ENCODE results near the gene NHERF1. TPM values are rescaled to one million over a fixed set of nuclear protein-coding genes. Genes with fewer than 3 reads are reported as not detected.

NHERF1 gene
- total RNA-seq, 1 donor: 62.9 TPM

DNA sequence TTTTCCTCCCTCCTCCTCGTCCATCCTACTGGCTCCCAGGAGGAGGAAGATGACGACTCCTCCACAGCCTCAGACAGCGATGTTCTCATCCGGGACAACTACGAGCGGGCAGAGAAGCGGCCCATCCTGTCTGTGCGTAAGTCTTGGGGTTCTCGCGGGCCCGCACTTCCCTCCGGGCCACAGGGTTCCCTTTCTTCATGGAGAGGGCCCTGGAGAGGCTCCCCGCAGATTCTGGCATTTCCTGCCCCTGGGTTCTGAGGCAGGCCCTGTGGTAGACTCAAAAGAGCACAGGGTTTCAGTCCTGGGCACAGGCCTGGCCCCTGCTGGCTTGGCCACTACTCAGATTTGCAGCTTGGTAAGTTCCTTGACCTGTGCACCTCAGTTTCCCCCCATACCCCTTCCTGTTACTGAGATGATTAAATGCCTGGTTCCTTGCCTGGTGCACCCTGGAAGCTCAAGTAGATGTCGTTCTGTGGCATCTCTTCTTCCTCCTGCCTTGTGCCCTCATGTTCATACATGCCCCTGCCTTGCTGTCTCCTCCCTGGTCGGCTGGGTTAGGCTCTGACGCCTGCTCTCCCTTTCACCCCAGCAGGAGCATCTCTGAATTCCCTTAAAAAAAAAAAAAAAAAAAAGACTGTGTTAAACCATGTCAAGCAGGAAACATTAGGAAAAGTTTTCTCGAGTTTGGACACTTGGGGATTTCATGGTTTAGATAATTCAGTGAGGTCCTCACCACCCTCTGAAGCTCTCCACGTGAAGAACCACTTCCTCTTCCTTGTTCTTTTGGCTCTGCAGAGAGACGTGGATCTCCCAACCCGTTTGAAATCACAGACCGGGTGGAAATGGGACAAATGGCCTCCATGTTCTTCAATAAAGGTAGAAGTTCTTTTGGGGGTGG lies 42.0 kb downstream of the NHERF1 start:
- Histone ChIP-seq H3K4me3 (ENCODE audit: low read length) (no peak overlapping the region), H3K4me1 (ENCODE audit: insufficient read depth, low read length) (peaks cover 44% of the 10 kb centered on the region), H3K27me3 (ENCODE audit: insufficient read depth, low read length) (no peaks in the 10 kb centered on the region)

DNA sequence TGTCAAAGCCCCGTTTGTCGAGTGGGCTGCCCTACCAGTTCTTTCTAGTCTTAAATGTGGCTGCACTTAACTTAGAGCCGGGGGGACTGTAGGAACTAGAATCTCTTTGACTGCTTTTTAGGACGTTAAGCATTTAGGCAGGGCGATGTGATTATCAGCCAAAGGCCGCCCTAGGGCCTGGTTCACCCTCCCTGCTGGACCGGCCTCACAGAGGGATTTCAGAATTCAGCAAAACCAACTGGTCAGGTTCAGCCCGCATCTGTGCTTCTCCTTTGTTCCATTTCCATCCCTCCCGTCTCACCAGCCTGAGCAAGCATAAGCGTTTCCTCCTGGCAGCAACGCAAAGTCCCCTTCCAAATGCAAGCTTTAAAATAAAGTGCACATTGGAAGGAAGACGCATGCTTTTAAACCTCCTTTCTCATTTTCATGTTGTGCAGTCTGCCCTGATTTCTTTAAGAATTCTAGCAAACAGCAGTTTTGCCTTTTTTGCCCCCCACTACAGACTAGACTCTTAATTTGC lies 44.2 kb downstream of the NHERF1 start:
- Histone ChIP-seq H3K27me3 (ENCODE audit: insufficient read depth, low read length) (no peaks in the 10 kb centered on the region), H3K9me3 (ENCODE audit: low read depth, low read length) (no peaks in the 10 kb centered on the region), H3K4me3 (ENCODE audit: low read length) (no peak overlapping the region), H3K4me1 (ENCODE audit: insufficient read depth, low read length) (peaks cover 23% of the 10 kb centered on the region)

More for the DNA sequence above, 42.0 kb downstream of the NHERF1 start:
- H3K9me3 ChIP-seq (ENCODE audit: low read depth, low read length): no peaks in the 10 kb centered on the region

DNA sequence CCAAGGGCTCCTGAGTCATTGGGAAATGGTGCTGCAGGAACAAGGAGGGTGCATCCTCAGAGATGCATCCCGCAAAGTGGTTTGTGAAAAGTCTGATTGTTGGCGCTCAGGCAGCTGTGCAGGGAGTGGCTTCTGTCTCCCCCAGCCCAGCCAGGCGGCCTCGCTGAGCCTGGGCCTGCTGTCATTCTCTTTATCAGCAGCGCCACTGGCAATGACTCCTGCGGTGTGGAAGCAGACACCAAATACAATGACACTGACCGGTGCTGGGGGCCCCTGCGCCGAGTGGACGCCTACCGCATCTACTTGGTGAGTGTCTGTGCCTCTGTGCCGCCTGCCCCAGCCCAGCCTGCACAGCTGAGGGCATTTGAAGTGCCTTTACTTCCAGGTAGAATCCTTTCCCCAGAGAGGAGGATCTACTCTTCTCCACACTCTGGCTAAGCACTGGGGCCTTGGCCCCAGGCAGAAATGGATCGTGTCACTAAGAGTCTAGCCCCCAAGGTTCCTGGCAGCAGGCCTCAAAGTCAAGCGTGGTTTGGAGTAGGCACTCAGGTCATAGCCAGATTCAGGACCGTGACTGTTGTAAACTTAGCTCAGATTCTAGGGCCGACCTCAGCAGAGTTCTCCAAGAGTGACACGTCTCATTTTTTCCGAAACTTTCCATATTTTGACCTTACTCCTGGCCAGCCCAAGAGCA lies 47.0 kb downstream of the NHERF1 start:
- Histone ChIP-seq H3K27me3 (ENCODE audit: insufficient read depth, low read length) (no peaks in the 10 kb centered on the region), H3K4me1 (ENCODE audit: insufficient read depth, low read length) (peaks cover 12% of the 10 kb centered on the region), H3K4me3 (ENCODE audit: low read length) (no peak overlapping the region), H3K9me3 (ENCODE audit: low read depth, low read length) (no peaks in the 10 kb centered on the region)

DNA sequence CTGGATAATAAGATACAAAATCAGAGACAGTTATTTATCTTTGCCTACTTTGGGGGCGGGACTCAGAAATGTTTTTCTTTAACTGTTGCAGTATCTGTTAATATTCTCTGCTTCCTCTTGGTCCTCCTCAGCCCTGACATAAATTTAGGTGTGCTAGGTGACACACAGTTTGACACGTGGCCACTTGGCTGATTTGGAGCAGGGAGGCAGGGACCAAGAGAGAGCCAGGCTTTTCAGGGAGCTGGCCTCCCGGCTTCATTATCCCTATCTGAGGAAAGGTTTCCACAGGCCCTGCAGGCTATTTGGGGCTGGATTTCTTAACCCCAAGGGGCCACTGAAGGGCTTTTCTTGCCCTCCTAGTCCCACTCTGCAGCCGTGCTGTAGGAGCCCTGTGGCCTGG lies 47.8 kb downstream of the NHERF1 start:
- no peaks in the 10 kb centered on the region for H3K9me3 ChIP-seq (ENCODE audit: low read depth, low read length)
- H3K4me1 ChIP-seq (ENCODE audit: insufficient read depth, low read length): peaks cover 4% of the 10 kb centered on the region
- H3K27me3 ChIP-seq (ENCODE audit: insufficient read depth, low read length): no peaks in the 10 kb centered on the region

DNA sequence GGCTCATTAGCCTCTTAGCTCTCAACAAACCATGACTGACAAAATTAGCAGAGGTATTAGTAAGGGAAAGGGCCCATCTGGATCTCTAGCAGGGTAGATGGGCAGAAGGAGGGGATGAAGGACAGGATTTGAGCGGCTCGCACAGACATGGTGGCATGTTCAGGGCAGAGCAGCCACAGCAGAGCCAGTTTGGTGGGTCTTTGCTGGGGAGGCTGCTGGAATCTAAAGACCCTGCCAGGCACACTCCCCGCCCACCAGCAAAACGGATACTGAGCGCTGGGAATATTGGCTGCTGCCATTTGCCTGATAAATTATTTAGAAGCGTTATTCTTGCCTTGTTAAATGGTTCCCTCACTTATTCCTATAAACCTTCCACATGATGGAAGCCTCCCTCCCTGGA lies 48.4 kb downstream of the NHERF1 start:
- H3K4me3 ChIP-seq (ENCODE audit: low read length): no peak overlapping the region
- H3K4me1 ChIP-seq (ENCODE audit: insufficient read depth, low read length): no peaks in the 10 kb centered on the region
- no peaks in the 10 kb centered on the region for H3K9me3 ChIP-seq (ENCODE audit: low read depth, low read length)
- no peaks in the 10 kb centered on the region for H3K27me3 ChIP-seq (ENCODE audit: insufficient read depth, low read length)

More for the DNA sequence above, 47.8 kb downstream of the NHERF1 start:
- H3K4me3 ChIP-seq (ENCODE audit: low read length): no peak overlapping the region

DNA sequence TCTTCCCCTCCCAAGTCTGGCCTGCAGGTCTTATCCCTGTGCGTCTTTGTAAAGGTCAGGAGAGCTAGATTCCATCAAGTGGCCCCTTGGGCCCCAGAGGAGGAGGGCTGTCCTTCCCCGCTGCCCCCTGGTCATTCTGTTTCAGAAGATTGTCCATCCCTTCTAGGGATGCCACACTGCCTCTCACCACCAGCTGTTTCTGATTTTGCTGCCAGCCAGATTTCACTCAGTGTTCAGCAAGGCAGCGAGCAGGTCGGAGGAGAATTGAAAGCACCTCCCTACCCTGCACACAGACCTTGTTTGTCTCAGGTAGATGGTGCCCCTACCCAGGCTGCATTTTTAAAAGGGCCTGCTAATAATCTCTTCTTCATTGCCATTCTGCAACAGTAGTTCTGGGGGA lies 49.4 kb downstream of the NHERF1 start:
- no peaks in the 10 kb centered on the region for H3K9me3 ChIP-seq (ENCODE audit: low read depth, low read length)
- no peak overlapping the region for H3K4me3 ChIP-seq (ENCODE audit: low read length)
- H3K27me3 ChIP-seq (ENCODE audit: insufficient read depth, low read length): no peaks in the 10 kb centered on the region
- H3K4me1 ChIP-seq (ENCODE audit: insufficient read depth, low read length): no peaks in the 10 kb centered on the region

DNA sequence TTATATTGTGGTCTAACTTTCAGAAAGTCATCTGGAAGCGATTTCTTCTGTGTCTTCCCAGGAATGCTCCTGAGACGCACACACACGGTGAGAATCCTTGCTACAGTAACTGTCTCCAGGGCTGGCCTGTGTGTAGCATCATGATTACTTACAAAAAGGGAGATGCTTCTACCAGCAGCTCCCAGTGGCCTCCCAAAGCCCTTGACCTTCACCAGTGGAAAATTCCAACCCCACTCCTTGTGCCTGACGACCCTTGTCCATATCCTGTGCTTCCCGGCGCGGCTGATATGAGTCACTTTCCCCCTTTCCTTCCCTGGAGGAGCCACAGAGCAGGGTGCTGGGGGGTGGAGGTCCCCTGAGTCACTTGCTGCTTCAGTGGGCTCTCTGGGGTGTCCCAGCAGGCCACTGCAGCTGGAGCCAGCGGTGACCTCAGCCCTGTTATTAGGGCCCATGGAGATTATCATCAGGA lies 49.8 kb downstream of the NHERF1 start:
- Histone ChIP-seq H3K27me3 (ENCODE audit: insufficient read depth, low read length) (no peaks in the 10 kb centered on the region), H3K9me3 (ENCODE audit: low read depth, low read length) (no peaks in the 10 kb centered on the region), H3K4me1 (ENCODE audit: insufficient read depth, low read length) (no peaks in the 10 kb centered on the region), H3K4me3 (ENCODE audit: low read length) (no peak overlapping the region)

DNA sequence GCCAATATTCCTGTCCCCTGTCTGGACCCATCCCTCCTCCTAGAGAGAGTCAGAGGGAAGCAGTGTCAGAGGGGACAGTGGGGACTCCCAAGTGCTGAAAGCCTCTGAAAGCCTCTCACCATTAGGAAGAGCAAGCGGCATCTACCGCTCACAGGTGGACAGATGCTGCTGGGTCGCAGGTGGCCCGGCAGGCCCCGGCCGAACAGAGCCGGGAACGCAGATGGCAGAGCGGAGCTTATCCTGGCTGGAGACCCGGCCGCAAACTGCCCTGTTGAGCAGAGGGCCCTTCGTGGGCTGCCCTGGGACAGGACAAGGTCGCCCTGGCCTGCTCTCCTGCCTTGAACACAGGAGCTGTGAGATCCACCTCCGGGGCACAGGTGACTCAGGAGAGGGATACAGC lies 50.7 kb downstream of the NHERF1 start:
- H3K4me3 ChIP-seq (ENCODE audit: low read length): no peak overlapping the region

DNA sequence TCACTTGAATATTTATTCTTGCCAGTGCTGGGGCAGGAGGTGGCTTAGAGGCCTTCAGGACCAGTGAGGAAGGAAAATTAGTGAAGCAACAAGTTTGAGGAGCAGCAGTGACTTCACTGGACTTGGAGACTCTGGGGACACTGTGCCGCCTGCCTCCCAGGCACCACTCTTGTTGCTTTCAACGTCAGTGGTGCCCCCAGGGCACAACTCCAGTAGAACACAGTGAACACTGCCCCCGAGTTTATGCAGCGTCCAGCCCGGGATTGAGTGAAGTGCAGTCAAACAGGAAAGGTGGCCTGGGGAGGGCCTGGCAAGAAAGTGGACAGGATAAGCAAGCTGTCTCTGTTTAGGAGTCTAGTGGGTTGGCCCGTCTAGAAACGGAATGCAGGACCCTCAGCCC lies 52.1 kb downstream of the NHERF1 start:
- H3K27me3 ChIP-seq (ENCODE audit: insufficient read depth, low read length): no peaks in the 10 kb centered on the region
- no peak overlapping the region for H3K4me3 ChIP-seq (ENCODE audit: low read length)
- H3K4me1 ChIP-seq (ENCODE audit: insufficient read depth, low read length): no peaks in the 10 kb centered on the region

More for the DNA sequence above, 50.7 kb downstream of the NHERF1 start:
- Histone ChIP-seq H3K4me1 (ENCODE audit: insufficient read depth, low read length) (no peaks in the 10 kb centered on the region), H3K27me3 (ENCODE audit: insufficient read depth, low read length) (no peaks in the 10 kb centered on the region), H3K9me3 (ENCODE audit: low read depth, low read length) (no peaks in the 10 kb centered on the region)

DNA sequence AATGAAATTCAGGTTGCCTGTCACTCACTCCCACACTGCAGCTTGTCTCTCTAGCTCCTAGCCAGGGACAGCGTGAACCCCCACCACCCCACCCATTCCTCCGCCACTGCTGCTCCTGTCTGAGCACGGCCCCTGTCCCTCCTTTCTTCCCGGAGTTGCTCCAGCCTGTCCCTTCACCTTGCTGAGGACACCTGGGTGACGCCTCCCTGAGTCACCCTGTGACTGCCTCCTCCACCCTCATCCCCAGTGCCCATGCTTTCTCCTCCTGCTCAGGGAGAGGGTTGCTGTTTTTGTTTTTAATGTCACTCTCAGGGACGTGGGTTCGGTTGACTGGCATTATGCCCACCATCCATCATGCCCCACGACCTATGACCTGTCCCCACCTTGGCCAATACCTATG lies 53.5 kb downstream of the NHERF1 start:
- Histone ChIP-seq H3K27me3 (ENCODE audit: insufficient read depth, low read length) (no peaks in the 10 kb centered on the region), H3K4me1 (ENCODE audit: insufficient read depth, low read length) (no peaks in the 10 kb centered on the region), H3K9me3 (ENCODE audit: low read depth, low read length) (no peaks in the 10 kb centered on the region), H3K4me3 (ENCODE audit: low read length) (no peak overlapping the region)

More for the DNA sequence above, 52.1 kb downstream of the NHERF1 start:
- H3K9me3 ChIP-seq (ENCODE audit: low read depth, low read length): no peaks in the 10 kb centered on the region

DNA sequence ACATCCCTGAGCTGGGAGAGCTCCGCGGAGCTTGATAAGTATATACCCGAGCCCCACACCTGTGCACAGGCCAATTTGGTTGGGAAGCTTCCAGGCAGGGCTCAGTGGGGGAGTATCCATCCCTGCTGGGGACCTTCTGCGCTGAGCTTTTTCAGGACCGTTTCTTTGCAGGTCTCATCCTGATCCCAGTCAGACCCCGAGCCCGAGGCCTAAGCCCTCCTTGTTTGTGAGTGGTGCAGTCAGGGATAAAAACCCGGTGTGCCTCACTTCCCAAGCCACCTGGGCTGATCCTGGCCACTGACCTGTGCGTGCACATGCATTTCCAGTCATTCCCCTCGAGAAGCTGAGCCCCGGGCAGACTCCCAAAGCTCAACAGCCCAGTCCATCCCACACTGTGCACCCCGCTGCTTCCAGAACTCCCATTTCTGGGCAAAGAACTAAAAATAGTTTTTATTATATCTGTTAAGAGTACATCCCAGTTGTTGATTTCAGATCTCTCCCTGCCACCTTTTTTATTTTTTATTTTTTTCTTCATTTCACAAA lies 55.0 kb downstream of the NHERF1 start:
- Histone ChIP-seq H3K4me3 (ENCODE audit: low read length) (no peak overlapping the region), H3K27me3 (ENCODE audit: insufficient read depth, low read length) (no peaks in the 10 kb centered on the region), H3K9me3 (ENCODE audit: low read depth, low read length) (no peaks in the 10 kb centered on the region), H3K4me1 (ENCODE audit: insufficient read depth, low read length) (peaks cover 14% of the 10 kb centered on the region)

DNA sequence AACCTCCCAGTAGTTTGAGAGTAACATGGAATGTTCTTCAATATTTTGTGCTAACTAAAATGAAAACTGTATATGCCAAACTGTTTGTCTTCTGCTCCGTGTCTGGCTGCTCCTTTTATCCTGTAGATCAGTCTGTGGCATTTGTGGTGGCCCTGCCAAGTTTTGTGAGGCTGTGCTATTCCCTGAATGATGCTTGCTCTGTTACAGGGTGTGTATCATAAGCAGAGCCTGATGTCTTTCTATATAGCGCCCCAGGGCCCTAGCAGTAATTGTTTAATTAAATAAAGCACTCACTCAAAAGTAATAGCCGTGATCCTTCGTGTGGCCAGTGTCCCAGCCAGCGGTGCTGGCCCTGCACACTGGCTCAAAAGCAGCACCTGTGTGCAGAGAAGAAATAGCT lies 55.5 kb downstream of the NHERF1 start:
- H3K4me3 ChIP-seq (ENCODE audit: low read length): no peak overlapping the region
- H3K4me1 ChIP-seq (ENCODE audit: insufficient read depth, low read length): peaks cover 19% of the 10 kb centered on the region
- H3K27me3 ChIP-seq (ENCODE audit: insufficient read depth, low read length): no peaks in the 10 kb centered on the region
- H3K9me3 ChIP-seq (ENCODE audit: low read depth, low read length): no peaks in the 10 kb centered on the region

DNA sequence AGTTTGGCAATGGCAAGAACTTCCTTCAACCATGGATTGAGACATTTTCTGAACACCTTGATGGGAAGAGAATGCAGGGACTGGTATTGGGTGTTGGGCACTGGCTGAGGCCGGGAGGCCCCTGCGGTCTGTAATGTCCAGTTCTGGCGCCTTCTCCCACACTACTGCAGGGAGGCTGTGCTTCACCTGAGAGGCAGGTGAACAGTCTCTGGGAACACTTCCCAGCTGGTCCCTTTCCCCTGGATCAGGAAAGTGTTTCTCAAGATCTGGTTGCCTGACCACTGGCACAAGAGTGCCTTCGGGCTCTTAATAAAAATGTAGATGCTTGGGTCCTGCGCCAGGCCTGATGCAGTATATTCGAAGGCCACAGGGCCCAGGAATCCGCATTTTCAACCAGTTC lies 56.3 kb downstream of the NHERF1 start:
- H3K27me3 ChIP-seq (ENCODE audit: insufficient read depth, low read length): no peaks in the 10 kb centered on the region
- H3K9me3 ChIP-seq (ENCODE audit: low read depth, low read length): no peaks in the 10 kb centered on the region
- no peak overlapping the region for H3K4me3 ChIP-seq (ENCODE audit: low read length)
- peaks cover 26% of the 10 kb centered on the region for H3K4me1 ChIP-seq (ENCODE audit: insufficient read depth, low read length)

DNA sequence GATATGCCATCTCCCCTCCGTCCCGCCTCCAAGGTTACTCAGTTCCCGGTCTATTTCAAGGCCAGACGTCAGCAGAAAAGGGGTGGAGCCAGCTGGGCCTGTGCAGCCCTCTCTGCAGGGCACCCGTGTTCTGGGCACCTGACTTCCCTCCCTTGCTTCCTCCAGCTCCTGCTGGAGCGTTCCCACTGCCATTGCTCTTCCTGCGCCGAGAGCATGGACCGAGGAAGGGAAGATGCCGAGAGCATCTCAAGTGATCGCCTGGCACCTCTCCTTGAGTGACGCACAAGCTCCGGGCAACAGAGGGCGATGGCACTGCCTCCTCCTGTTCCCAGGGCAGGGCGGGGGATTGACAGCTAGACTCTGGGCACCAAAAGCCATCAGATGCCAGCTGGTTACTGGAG lies 57.2 kb downstream of the NHERF1 start:
- H3K9me3 ChIP-seq (ENCODE audit: low read depth, low read length): no peaks in the 10 kb centered on the region
- H3K4me1 ChIP-seq (ENCODE audit: insufficient read depth, low read length): peaks cover 29% of the 10 kb centered on the region

DNA sequence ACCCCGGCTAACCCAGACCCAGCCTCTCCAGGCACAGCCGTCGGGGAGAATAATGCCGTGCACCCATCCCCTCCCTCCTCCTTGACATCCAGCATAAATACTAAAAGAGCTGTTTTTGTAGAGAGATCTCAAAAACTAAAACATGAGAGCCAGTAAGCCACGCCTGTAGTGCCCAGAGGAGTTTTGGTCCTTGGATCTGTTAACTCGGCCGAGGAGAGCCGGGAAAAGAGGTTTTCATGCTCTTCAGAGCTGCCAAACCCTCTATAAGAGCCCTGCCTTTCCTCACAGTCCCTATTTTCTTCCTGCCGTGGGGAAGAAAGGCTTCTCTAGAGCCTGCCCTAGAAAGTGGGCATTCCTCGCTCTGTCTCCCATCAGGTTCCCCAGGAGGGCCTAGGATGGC lies 57.9 kb downstream of the NHERF1 start:
- Histone ChIP-seq H3K27me3 (ENCODE audit: insufficient read depth, low read length) (no peaks in the 10 kb centered on the region), H3K4me3 (ENCODE audit: low read length) (no peak overlapping the region), H3K4me1 (ENCODE audit: insufficient read depth, low read length) (peaks cover 29% of the 10 kb centered on the region), H3K9me3 (ENCODE audit: low read depth, low read length) (no peaks in the 10 kb centered on the region)

More for the DNA sequence above, 57.2 kb downstream of the NHERF1 start:
- Histone ChIP-seq H3K27me3 (ENCODE audit: insufficient read depth, low read length) (no peaks in the 10 kb centered on the region), H3K4me3 (ENCODE audit: low read length) (no peak overlapping the region)
